ENCODE results near the gene PTPRD.

The PTPRD gene

DNA sequence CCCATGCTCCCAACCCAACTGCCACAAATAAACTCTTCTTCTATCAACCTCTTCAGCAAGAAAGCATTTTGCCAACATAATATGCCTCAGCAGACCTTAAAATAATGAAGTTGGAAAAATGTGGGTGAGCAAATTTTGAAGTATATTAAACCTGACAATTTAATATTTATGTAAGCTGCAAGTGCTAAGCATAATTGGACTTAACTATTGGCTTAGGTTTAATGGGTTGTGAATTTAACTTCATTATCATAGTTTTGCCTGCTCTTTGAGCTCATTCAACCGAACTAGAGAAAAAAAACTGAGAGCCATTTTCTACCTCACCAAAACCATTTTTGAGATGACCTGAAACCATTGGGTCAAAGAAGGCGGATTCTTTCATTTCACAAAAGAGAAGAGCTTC is 2007.7 kb downstream of the PTPRD start:
- TF ChIP-seq, protein P1, sequence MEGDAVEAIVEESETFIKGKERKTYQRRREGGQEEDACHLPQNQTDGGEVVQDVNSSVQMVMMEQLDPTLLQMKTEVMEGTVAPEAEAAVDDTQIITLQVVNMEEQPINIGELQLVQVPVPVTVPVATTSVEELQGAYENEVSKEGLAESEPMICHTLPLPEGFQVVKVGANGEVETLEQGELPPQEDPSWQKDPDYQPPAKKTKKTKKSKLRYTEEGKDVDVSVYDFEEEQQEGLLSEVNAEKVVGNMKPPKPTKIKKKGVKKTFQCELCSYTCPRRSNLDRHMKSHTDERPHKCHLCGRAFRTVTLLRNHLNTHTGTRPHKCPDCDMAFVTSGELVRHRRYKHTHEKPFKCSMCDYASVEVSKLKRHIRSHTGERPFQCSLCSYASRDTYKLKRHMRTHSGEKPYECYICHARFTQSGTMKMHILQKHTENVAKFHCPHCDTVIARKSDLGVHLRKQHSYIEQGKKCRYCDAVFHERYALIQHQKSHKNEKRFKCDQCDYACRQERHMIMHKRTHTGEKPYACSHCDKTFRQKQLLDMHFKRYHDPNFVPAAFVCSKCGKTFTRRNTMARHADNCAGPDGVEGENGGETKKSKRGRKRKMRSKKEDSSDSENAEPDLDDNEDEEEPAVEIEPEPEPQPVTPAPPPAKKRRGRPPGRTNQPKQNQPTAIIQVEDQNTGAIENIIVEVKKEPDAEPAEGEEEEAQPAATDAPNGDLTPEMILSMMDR (IDR thresholded peaks at IDR 0.05; ENCODE audit: extremely low read depth, missing control alignments) = no peak
- DNase-seq (ENCODE audit: low spot score) = no peak

- TF ChIP-seq, protein P1 (IDR thresholded peaks at IDR 0.05; ENCODE audit: extremely low read depth, missing control alignments) = no peak
- no peak for DNase-seq (ENCODE audit: low spot score)
These were observed 2008.6 kb downstream of the PTPRD start for GRCh38 chr9:8604201-8604600.

DNA sequence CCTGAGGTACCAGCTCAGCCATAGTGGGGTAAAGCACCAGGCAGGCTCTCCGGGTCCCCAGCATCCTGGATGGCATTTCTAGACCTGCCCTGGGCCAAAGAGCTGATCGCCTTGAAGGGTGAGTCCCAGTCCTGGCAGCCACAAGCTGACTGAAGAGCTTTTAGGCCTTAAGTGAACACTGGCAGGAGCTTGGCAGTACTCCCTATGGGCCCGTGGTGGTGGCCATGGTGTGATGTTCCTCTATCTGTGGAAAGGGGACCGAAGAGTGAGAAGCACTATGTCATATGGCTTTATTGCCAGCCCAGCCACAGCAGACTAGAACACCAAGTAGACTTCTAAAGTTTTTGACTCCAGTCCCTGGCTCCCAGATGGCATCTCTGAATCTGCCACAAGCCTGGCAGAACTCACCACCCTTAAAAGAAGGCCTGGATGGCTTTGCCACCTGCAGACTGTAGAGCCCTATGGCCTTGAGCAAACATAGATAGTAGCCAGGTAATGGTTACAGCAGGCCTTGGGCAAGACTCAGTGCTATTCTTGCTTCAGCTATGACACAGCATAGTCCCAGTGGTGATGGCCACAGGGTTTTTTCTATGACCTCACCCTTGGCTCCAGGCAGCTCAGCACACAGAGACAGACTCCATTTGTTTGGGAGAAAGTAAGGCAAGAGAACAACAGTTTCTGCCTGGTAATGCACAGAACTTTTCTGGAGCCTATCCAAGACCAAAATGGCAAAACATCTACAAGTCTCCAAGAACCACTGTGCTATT is 2011.7 kb downstream of the PTPRD start:
- DNase-seq (ENCODE audit: low spot score) = no peak

GRCh38 chr9:8599937-8600336 is 2012.9 kb downstream of the PTPRD start:
- TF ChIP-seq, protein P1 (IDR thresholded peaks at IDR 0.05; ENCODE audit: extremely low read depth, missing control alignments) = no peak
- DNase-seq (ENCODE audit: low spot score) = no peak

More for the DNA sequence above, 2011.7 kb downstream of the PTPRD start:
- TF ChIP-seq, protein P1 (IDR thresholded peaks at IDR 0.05; ENCODE audit: extremely low read depth, missing control alignments) = no peak

- DNase-seq (ENCODE audit: low spot score) = no peak
- TF ChIP-seq, protein P1 (IDR thresholded peaks at IDR 0.05; ENCODE audit: extremely low read depth, missing control alignments) = no peak
These were observed 2023.3 kb downstream of the PTPRD start for GRCh38 chr9:8589476-8589875.

- no peak for DNase-seq (ENCODE audit: low spot score)
- TF ChIP-seq, protein P1 (IDR thresholded peaks at IDR 0.05; ENCODE audit: extremely low read depth, missing control alignments) = no peak
These were observed 2027.8 kb downstream of the PTPRD start for GRCh38 chr9:8585036-8585435.

- TF ChIP-seq, protein P1 (IDR thresholded peaks at IDR 0.05; ENCODE audit: extremely low read depth, missing control alignments) = no peak
- no peak for DNase-seq (ENCODE audit: low spot score)
These were observed 2033.1 kb downstream of the PTPRD start for GRCh38 chr9:8579661-8580060.

Measured in GM20000 (cell line).